ENCODE data around the gene LAMTOR2.

Gene LAMTOR2

GRCh38 chr1:156099282-156099681 is 44.7 kb downstream of the LAMTOR2 start:
- no peak for DNase-seq

GRCh38 chr1:156100205-156100995 is 45.8 kb downstream of the LAMTOR2 start:
- DNase-seq: no peak

GRCh38 chr1:156101880-156102279 is 47.3 kb downstream of the LAMTOR2 start:
- no peak for DNase-seq

GRCh38 chr1:156102633-156103511 is 48.3 kb downstream of the LAMTOR2 start:
- DNase-seq: no peak

GRCh38 chr1:156103521-156103947 is 49.0 kb downstream of the LAMTOR2 start:
- DNase-seq: no peak

GRCh38 chr1:156104065-156104810 is 49.7 kb downstream of the LAMTOR2 start:
- DNase-seq: peak; percentile 64

GRCh38 chr1:156104861-156105832 is 50.6 kb downstream of the LAMTOR2 start:
- no peak for DNase-seq

GRCh38 chr1:156106624-156107488 is 52.3 kb downstream of the LAMTOR2 start:
- no peak for DNase-seq

- no peak for DNase-seq
These were observed 53.5 kb downstream of the LAMTOR2 start for GRCh38 chr1:156108057-156108456.

Measured in NCI-H2171 (cell line).